Measurements from ENCODE around the gene NBPF12.
"Not testable (repeated sequence)": the region's sequence is repeated elsewhere in the genome, so short reads cannot be mapped to it uniquely, and the experiment has no call there.

DNA sequence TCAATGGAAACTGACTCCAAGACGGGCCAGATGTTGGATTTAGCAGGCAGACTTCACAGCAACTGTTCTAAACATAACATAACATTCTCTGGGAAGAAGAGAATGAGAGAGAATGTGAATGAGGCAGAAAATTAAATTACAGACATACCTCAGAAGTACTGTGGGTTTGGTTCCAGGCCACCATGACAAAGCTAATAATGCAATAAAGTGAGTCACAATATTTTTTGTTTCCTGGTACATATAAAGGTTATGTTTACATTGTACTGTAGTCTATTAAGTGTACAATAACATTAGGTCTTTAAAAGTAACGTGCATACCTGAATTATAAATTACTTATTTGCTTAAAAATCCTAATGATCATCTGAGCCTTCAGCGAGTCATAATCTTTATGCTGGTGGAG, 45.8 kb upstream of the NBPF12 start:
- not testable (repeated sequence) for TF ChIP-seq EZH2phosphoT487 (IDR thresholded peaks at IDR 0.05; ENCODE audit: insufficient read depth, low read depth); EZH2 (IDR thresholded peaks at IDR 0.05; ENCODE audit: insufficient read depth, poor library complexity, severe bottlenecking)
